ENCODE data around the gene SCAND1.

The SCAND1 gene

DNA sequence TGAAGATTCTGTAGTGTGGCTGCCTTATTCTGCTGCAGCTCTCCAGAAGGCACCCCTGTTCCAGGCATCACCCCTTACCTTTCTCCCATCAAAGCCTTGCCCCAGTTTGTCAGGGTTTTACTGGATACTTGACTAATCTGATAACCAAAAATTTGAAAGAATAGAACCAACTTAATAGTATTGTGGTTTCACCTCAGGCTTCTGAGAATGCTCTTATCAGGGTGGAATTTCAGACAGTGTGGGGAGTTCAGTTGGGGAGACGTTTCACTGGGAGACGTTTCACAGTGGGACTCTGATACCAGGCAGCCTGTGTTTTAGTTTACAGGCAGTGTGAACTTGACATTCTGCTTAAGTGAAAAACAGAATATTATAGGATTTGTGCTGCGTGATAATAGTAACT is 50.5 kb downstream of the SCAND1 start:
- DNase-seq = no peak

All from NCI-H1436 (cell line).